Measurements from ENCODE around the gene EFNB2. TPM values are rescaled to one million over a fixed set of nuclear protein-coding genes. Genes with fewer than 3 reads are reported as not detected.

EFNB2 gene
- total RNA-seq, 1 donor from 2014 or later = 25.6 TPM

- TF ChIP-seq CTCF (conservative IDR thresholded peaks at IDR 0.05; ENCODE audit: low read depth, low read length) = no peak
- no peak for DNase-seq (ENCODE audit: low read depth)
- H3K4me3 ChIP-seq (ENCODE audit: low read depth, low read length) = no peak overlapping the region
These were observed 22.2 kb downstream of the EFNB2 start for GRCh38 chr13:106513025-106513983.

DNA sequence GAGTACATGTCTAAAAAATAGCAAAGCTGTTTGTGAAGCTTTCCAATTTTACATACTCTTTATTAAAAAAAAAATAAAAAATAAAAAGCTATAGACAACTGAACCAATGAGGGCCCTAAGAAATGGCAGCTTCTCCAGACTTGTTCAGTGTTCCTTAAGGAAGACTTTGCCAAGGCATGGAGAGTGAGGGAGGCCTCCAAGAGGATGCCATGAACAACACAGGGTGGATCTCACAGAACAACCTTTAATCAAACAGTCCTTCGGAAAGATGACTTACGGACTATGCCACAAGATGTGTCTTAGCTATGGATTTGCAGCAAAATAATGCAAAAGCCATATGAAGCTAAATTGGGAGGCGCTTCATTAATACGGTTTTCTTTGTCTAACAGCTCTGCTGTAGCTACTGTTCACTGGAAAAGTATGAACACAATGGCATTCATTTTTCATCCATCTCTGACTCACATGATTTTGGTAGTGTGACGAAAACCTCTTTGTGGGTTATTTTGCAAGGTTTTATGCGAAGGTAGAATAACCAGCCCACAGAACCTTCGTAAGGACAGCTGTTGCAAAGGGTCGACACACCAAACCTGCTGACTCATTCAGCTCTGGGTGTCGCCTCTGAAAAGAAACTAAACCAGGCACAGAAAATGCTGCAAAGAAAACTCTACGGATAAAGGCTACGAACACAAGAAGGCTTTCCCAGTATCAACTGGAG is 27.7 kb downstream of the EFNB2 start:
- DNase-seq (ENCODE audit: low read depth) = no peak
- H3K4me3 ChIP-seq (ENCODE audit: low read depth, low read length) = no peak overlapping the region

GRCh38 chr13:106506286-106506685 is 29.2 kb downstream of the EFNB2 start:
- no peak overlapping the region for H3K4me3 ChIP-seq (ENCODE audit: low read depth, low read length)
- no peak for DNase-seq (ENCODE audit: low read depth)
- no peak for TF ChIP-seq CTCF (conservative IDR thresholded peaks at IDR 0.05; ENCODE audit: low read depth, low read length)

More for the DNA sequence above, 27.7 kb downstream of the EFNB2 start:
- TF ChIP-seq CTCF (conservative IDR thresholded peaks at IDR 0.05; ENCODE audit: low read depth, low read length) = no peak

DNA sequence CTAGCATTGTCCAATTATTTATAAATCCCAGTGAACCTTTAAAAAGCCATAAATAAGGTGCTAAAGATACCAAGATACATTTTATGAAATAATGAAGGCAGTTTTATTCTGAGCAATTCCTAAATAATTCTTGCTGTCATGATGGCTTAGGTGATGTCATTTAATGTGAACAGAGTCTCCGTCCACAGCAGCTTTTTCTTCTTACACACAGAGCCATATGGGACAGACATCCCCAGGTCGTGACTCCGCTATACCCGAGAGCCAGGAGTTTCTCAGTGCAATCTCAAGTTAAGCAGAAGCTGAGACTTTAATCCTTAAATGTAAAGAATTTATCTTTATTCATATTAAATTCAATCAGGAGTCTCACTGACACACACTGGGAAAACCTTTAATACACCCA is 29.7 kb downstream of the EFNB2 start:
- DNase-seq (ENCODE audit: low read depth) = no peak
- no peak for TF ChIP-seq CTCF (conservative IDR thresholded peaks at IDR 0.05; ENCODE audit: low read depth, low read length)
- no peak overlapping the region for H3K4me3 ChIP-seq (ENCODE audit: low read depth, low read length)

- DNase-seq (ENCODE audit: low read depth) = no peak
- no peak for TF ChIP-seq CTCF (conservative IDR thresholded peaks at IDR 0.05; ENCODE audit: low read depth, low read length)
- H3K4me3 ChIP-seq (ENCODE audit: low read depth, low read length) = no peak overlapping the region
These were observed 30.2 kb downstream of the EFNB2 start for GRCh38 chr13:106505295-106505694.

GRCh38 chr13:106503730-106504453 is 31.6 kb downstream of the EFNB2 start:
- no peak overlapping the region for H3K4me3 ChIP-seq (ENCODE audit: low read depth, low read length)
- TF ChIP-seq CTCF (conservative IDR thresholded peaks at IDR 0.05; ENCODE audit: low read depth, low read length) = no peak
- no peak for DNase-seq (ENCODE audit: low read depth)
